Fibroblast of skin of right biceps (primary cell): ENCODE data around the gene DVL2.
"Not testable (repeated sequence)": the region's sequence is repeated elsewhere in the genome, so short reads cannot be mapped to it uniquely, and the experiment has no call there.

Experiments used
- DNase-seq: peaks from one replicate; pipeline ENCODE4 v3.0.0-alpha.2; 2013

Gene DVL2

GRCh38 chr17:7191571-7192270, 42.6 kb downstream of the DVL2 start:
- peak; percentile 43 for DNase-seq

- no peak for DNase-seq
These were observed 43.2 kb downstream of the DVL2 start for GRCh38 chr17:7191069-7191468.

DNA sequence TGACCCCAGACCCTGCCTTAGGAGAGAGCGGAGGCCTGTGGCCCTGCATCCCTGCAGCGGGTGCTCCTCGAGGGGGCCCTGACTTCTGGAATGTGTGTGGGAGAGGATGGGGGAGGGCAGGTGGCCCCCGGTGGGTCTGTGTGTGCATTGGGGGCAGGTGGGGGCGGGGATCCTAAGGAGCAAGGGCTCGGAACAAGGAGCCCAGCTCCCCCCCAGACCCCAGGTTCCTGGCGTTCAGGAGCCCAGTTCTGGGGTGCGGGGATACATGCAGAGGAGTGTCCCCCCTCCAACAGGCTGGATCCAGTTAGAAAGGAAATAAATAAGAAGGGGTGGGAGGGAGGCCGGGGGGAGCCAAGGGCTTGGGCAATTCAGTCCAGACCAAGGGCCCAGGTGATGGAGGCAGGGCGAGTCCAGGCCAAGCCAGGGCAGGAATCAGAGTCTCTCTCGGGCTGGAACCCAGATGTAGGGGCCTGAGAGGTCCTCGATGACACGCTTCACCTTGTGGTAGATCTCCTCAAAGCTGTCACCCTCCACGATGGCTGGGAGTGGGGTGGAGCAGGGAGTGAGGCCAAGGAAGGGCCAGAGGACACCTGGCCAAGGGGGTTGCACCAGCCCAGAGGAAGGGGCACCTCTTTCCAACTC, 43.9 kb downstream of the DVL2 start:
- DNase-seq = no peak

GRCh38 chr17:7186241-7186640, 48.1 kb downstream of the DVL2 start:
- no peak for DNase-seq

DNA sequence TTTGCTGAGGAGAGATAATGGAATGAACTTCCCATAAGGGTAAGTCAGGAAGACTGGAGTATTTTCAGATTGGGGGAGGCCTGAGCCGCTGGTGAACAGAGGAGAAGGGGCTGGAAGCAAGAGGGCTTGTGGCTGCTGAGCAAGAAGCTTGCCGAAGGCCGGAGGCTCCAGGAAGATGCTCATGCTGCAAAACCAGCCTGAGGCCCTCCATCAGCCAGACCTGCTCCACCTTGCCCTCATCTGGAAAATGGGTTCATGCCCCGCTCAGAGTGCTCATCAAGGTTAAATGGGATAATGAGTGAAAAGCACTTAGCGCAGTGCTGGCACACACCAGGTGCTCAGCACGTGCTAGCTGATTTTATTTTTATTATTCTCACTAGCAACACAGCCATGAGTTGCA, 49.7 kb downstream of the DVL2 start:
- DNase-seq = no peak

- no peak for DNase-seq
These were observed 50.2 kb downstream of the DVL2 start for GRCh38 chr17:7184091-7184488.

GRCh38 chr17:7183433-7184090, 50.8 kb downstream of the DVL2 start:
- DNase-seq = no peak

GRCh38 chr17:7182101-7182500, 52.2 kb downstream of the DVL2 start:
- DNase-seq = not testable (repeated sequence)

- DNase-seq = no peak
These were observed 54.7 kb downstream of the DVL2 start, which contains the start of gene ASGR1 for GRCh38 chr17:7179317-7180254. Gene ASGR1, minus strand, starts transcription at chr17:7179370. Its CDS starts 807 bp downstream, at chr17:7178563.

DNA sequence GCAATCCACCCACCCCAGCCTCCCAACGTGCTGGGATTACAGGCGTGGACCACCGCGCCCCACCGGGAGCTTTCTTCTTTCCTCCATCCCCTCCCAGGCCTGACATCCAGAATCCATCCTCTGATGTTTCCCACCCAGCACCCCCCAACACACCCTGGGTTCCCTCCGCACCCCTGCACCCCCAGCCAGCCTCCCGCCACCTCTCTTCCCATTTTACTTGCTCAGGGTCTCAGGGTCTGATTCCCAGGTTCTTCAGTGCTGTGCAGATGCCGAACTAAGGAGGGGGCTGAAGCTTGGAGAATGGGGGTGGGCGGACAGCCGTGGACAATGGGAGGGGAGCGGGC, 55.4 kb downstream of the DVL2 start:
- no peak for DNase-seq

- DNase-seq = peak; percentile 33
These were observed 56.3 kb downstream of the DVL2 start for GRCh38 chr17:7177954-7178477.

DNA sequence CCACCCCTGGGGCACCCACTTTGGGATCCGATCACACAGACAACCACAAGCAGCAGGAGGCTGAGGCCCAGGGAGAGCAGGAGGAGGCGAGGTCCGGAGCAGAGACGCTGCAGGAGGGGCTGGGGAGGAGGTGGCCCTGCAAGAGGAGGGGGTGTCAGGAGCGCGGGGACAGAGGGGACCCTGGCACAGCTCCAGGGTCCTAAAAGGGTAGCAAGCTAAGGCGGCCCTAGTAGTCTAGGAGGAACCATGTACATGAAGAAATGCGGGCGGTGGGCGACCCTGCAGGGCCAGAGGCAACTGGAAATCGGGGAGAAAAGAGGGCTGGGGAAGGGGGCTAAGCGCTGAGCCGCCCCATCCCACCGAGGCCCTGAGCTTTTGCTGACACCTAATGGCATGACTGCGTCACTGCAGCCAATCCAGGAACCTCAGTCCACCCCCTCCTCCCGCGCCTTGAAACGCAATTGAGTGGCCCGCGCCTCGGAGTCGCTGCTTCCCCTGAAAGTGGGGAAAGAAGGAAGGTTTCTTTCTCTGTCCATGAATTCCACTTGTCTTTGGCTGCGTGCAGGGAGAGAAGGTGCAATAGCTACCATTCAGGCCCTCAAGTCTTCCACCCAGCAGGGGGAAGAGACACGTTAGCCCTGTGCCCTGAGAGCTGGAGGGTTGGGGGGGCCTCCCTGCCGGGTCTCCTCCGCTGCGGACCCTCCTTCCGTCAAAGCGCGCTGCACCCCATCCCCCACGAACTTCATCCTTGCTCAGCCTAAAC, 56.9 kb downstream of the DVL2 start:
- peak; percentile 64 for DNase-seq

DNA sequence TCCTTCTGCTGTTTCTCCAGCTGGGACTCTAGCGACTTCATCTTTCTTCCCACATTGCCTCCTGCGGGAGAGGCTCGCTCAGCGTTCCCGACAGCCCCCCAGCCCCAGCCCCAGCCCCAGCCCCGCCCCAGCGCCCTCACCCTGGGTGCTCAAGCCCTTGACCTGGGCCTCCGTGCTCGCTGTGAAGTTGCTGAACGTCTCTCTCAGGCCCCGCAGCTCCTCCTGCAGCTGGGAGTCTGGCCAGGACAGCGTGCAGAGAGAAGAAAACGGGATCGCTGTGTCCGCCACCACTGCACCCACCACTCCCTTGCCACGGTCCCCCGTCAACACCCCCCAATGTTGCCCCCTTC, 57.5 kb downstream of the DVL2 start:
- no peak for DNase-seq

GRCh38 chr17:7176107-7176840, 58.0 kb downstream of the DVL2 start:
- no peak for DNase-seq
